Naive thymus-derived CD4-positive, alpha-beta T cell (primary cell): ENCODE results near the gene SPEM2. TPM values are rescaled to one million over a fixed set of nuclear protein-coding genes. Genes with fewer than 3 reads are reported as not detected.

Experiments used
- ATAC-seq: fragments of 150-1000 bp; cut with Tn5 transposase; 2 replicates; pipeline ENCODE4 v1.10.0; 2021; ENCODE audit warnings: mild to moderate bottlenecking, moderate library complexity
- CTCF ChIA-PET: fragments of 350-600 bp; sonication (Branson Sonifier 250); formaldehyde crosslinking; loops from one replicate; lab custom pipeline; 2021; ENCODE audit warnings: antibody characterized with exemption; lab: Charles Lee
- POLR2A ChIA-PET: fragments of 350-600 bp; sonication (Branson Sonifier 250); formaldehyde crosslinking; loops from one replicate; lab custom pipeline; 2021; ENCODE audit warnings: antibody characterized with exemption, inconsistent platforms; lab: Charles Lee
- DNase-seq, 9 donors: peaks; one replicate each; pipeline versions ENCODE4 v3.0.0 to v3.0.0-alpha.2; 2020 to 2022; ENCODE audit warnings: mixed read lengths in 1 of 9
- H3K27ac ChIP-seq: one replicate; pipeline ENCODE4 v1.7.0; 2013; ENCODE audit warnings: mild to moderate bottlenecking, low read depth, low read length, moderate library complexity
- H3K27me3 ChIP-seq, 2 donors: one replicate each; pipeline ENCODE4 v1.7.0; 2013; ENCODE audit warnings: low read length in 2 of 2, mild to moderate bottlenecking in 2 of 2, moderate library complexity in 2 of 2; ENCODE audit not compliant: control insufficient read depth in 2 of 2, insufficient read depth in 2 of 2
- H3K36me3 ChIP-seq, 3 experiments: 1 replicate in 2 of 3; 2 replicates in 1 of 3; pipeline ENCODE4 v1.7.0; 2013; ENCODE audit warnings: low read length in 3 of 3, mild to moderate bottlenecking in 3 of 3, moderate library complexity in 1 of 3; ENCODE audit not compliant: insufficient read depth in 3 of 3, control insufficient read depth in 2 of 3
- H3K4me1 ChIP-seq, 2 donors: one replicate each; pipeline ENCODE4 v1.7.0; 2013; ENCODE audit warnings: low read length in 2 of 2, mild to moderate bottlenecking in 2 of 2, moderate library complexity in 1 of 2; ENCODE audit not compliant: control insufficient read depth in 2 of 2, insufficient read depth in 2 of 2
- H3K4me3 ChIP-seq: 2 replicates; pipeline ENCODE4 v1.7.0; 2013; ENCODE audit warnings: mild to moderate bottlenecking, low read length
- H3K9me3 ChIP-seq, 3 experiments: 1 replicate in 2 of 3; 2 replicates in 1 of 3; pipeline ENCODE4 v1.7.0; 2013; ENCODE audit warnings: low read length in 3 of 3; ENCODE audit not compliant: control insufficient read depth in 2 of 3
- H3K27ac Mint-ChIP-seq, 9 donors: one replicate each; pipeline ENCODE4 v1.8.0; 2020 to 2022; ENCODE audit warnings: mixed read lengths in 9 of 9, mild to moderate bottlenecking in 8 of 9, moderate library complexity in 5 of 9, inconsistent platforms in 2 of 9
- H3K27me3 Mint-ChIP-seq, 5 donors: one replicate each; pipeline ENCODE4 v1.8.0; 2021 to 2022; ENCODE audit warnings: mixed read lengths in 5 of 5, mild to moderate bottlenecking in 1 of 5
- H3K36me3 Mint-ChIP-seq, 5 donors: one replicate each; pipeline ENCODE4 v1.8.0; 2020 to 2022; ENCODE audit warnings: mixed read lengths in 5 of 5, mild to moderate bottlenecking in 3 of 5, inconsistent platforms in 1 of 5
- H3K4me1 Mint-ChIP-seq, 7 donors: one replicate each; pipeline ENCODE4 v1.8.0; 2020 to 2022; ENCODE audit warnings: mixed read lengths in 7 of 7, mild to moderate bottlenecking in 3 of 7, inconsistent platforms in 1 of 7
- H3K4me3 Mint-ChIP-seq, 10 donors: one replicate each; pipeline ENCODE4 v1.8.0; 2020 to 2022; ENCODE audit warnings: mild to moderate bottlenecking in 10 of 10, mixed read lengths in 10 of 10, moderate library complexity in 6 of 10, inconsistent platforms in 2 of 10
- H3K9me3 Mint-ChIP-seq, 11 donors: one replicate each; pipeline ENCODE4 v1.8.0; 2020 to 2022; ENCODE audit warnings: mixed read lengths in 11 of 11, mild to moderate bottlenecking in 4 of 11, inconsistent platforms in 1 of 11, moderate library complexity in 1 of 11
- intact Hi-C, 2 donors: fragments of 100-400 bp; cut with micrococcal nuclease; formaldehyde crosslinking; loops; one replicate each; pipeline ENCODE4 v1.15.1; 2023
- polyA plus RNA-seq, 2 donors: library from polyadenylated mRNA; unstranded; fragments of 300-500 nt; fragmentation: Illumina TruSeq; gene quantifications; one replicate each; pipeline ENCODE4 v1.2.3, GENCODE V29; 2021
- total RNA-seq, 6 experiments: library from RNA in 5 of 6; stranded (reverse) in 5 of 6; gene quantifications; 1 replicate in 5 of 6; 2 replicates in 1 of 6; pipeline ENCODE4 v1.2.3 and lab custom pipeline; 2021 to 2026

The SPEM2 gene
- total and polyA plus RNA-seq, 7 experiments from 2014 or later = not detected

DNA sequence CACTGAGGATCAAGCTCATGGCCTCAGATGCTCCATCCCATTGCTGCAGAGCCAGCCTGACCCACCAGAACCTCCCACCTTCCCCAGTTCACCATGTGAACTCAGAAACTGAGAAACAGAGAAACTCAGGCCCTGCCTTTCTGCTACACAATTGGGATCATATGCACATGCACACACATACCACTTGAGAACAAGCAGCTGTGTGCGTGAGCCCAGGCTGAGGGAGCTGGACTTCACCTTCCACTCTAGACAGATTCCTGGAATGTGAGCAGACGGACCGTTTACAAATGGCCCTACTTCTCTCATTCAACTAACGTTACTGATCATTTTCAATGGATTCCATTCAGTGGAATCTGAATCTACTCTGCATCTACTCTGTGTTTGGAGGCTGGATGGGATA is 1.7 kb upstream of the SPEM2 start:
- Histone ChIP-seq H3K36me3 (no peaks in the 10 kb centered on the region), H3K27ac (no peak overlapping the region), H3K9me3 (no peaks in the 10 kb centered on the region), H3K4me3 (no peak overlapping the region), H3K27me3 (no peaks in the 10 kb centered on the region), H3K4me1 (no peaks in the 10 kb centered on the region)
- peaks cover 0 to 3% (median 0%) of the 10 kb centered on the region in 5 donors for H3K27me3 Mint-ChIP-seq
- H3K9me3 Mint-ChIP-seq = peaks cover 0 to 2% (median 0%) of the 10 kb centered on the region in 11 donors
- H3K4me3 Mint-ChIP-seq = no peak overlapping the region
- peak overlapping the region in 1 of 9 donors; percentile 72 for H3K27ac Mint-ChIP-seq
- DNase-seq (no peak), ATAC-seq (no peak)
- ChIA-PET POLR2A (no interaction called here), CTCF (interaction anchor here (1.4 kb wide), 1 partner anchor 67 kb away, joined by 3 read pairs; no protein-coding TSS in a partner anchor)
- no peaks in the 10 kb centered on the region for H3K36me3 Mint-ChIP-seq
- H3K4me1 Mint-ChIP-seq = no peaks in the 10 kb centered on the region
- intact Hi-C loops = no loop called here

- intact Hi-C loops = no loop called here
- CTCF ChIA-PET = no interaction called here
- Histone ChIP-seq H3K27me3 (no peaks in the 10 kb centered on the region), H3K27ac (no peak overlapping the region), H3K36me3 (no peaks in the 10 kb centered on the region), H3K9me3 (no peaks in the 10 kb centered on the region), H3K4me1 (no peaks in the 10 kb centered on the region), H3K4me3 (no peak overlapping the region)
- Mint-ChIP-seq H3K4me1 (peaks cover 0 to 1% (median 0%) of the 10 kb centered on the region in 7 donors), H3K27ac (peak overlapping the region in 1 of 9 donors; percentile 46), H3K9me3 (peaks cover 0 to 2% (median 0%) of the 10 kb centered on the region in 11 donors), H3K36me3 (no peaks in the 10 kb centered on the region), H3K4me3 (no peak overlapping the region), H3K27me3 (peaks cover 0 to 3% (median 0%) of the 10 kb centered on the region in 5 donors)
- ATAC-seq (no peak), DNase-seq (no peak)
- POLR2A ChIA-PET = interaction anchor here (0.6 to 1.9 kb wide), 4 partner anchors 9 to 90 kb away, joined by 3 to 6 read pairs (median 4); partner anchors contain the start of gene TMEM102
Observed at GRCh38 chr17:7425756-7426155, 340 bp downstream of the SPEM2 start.

- ChIA-PET CTCF (no interaction called here), POLR2A (interaction anchor here (0.6 kb wide), 1 partner anchor 223 kb away, joined by 3 read pairs; no protein-coding TSS in a partner anchor)
- no peak for ATAC-seq
Observed at GRCh38 chr17:7426203-7426863, 917 bp downstream of the SPEM2 start.

GRCh38 chr17:7426896-7427489 is 1.6 kb downstream of the SPEM2 start:
- H3K27me3 ChIP-seq = no peaks in the 10 kb centered on the region
- no peaks in the 10 kb centered on the region for H3K36me3 ChIP-seq
- intact Hi-C loops = no loop called here
- peaks cover 0 to 3% (median 0%) of the 10 kb centered on the region in 7 donors for H3K4me1 Mint-ChIP-seq
- no peaks in the 10 kb centered on the region for H3K9me3 ChIP-seq
- no peaks in the 10 kb centered on the region for H3K36me3 Mint-ChIP-seq
- no peak overlapping the region for H3K4me3 ChIP-seq
- no peak for DNase-seq
- no peaks in the 10 kb centered on the region for H3K4me1 ChIP-seq
- no peak for ATAC-seq
- CTCF ChIA-PET = no interaction called here
- H3K27ac Mint-ChIP-seq = no peak overlapping the region
- POLR2A ChIA-PET = interaction anchor here (0.6 kb wide), 2 partner anchors 223 to 226 kb away, joined by 3 read pairs; no protein-coding TSS in a partner anchor
- H3K4me3 Mint-ChIP-seq = no peak overlapping the region
- H3K27ac ChIP-seq = no peak overlapping the region
- H3K9me3 Mint-ChIP-seq = peaks cover 0 to 2% (median 0%) of the 10 kb centered on the region in 11 donors
- peaks cover 0 to 3% (median 0%) of the 10 kb centered on the region in 5 donors for H3K27me3 Mint-ChIP-seq

More at GRCh38 chr17:7426203-7426863, 917 bp downstream of the SPEM2 start:
- Mint-ChIP-seq H3K9me3 (peaks cover 0 to 2% (median 0%) of the 10 kb centered on the region in 11 donors), H3K36me3 (no peaks in the 10 kb centered on the region), H3K27ac (peak overlapping the region in 2 of 9 donors; percentile 29 to 46), H3K4me1 (peaks cover 0 to 3% (median 0%) of the 10 kb centered on the region in 7 donors), H3K4me3 (no peak overlapping the region), H3K27me3 (peaks cover 0 to 3% (median 0%) of the 10 kb centered on the region in 5 donors)
- no peaks in the 10 kb centered on the region for H3K4me1 ChIP-seq
- no peaks in the 10 kb centered on the region for H3K27me3 ChIP-seq
- no peak overlapping the region for H3K27ac ChIP-seq
- intact Hi-C loops = no loop called here
- no peaks in the 10 kb centered on the region for H3K9me3 ChIP-seq
- H3K4me3 ChIP-seq = no peak overlapping the region
- no peak for DNase-seq
- H3K36me3 ChIP-seq = no peaks in the 10 kb centered on the region

- H3K27me3 Mint-ChIP-seq = peaks cover 0 to 3% (median 0%) of the 10 kb centered on the region in 5 donors
- H3K4me1 Mint-ChIP-seq = peaks cover 0 to 3% (median 0%) of the 10 kb centered on the region in 7 donors
- ATAC-seq (no peak), DNase-seq (no peak)
- Histone ChIP-seq H3K27ac (no peak overlapping the region), H3K36me3 (no peaks in the 10 kb centered on the region), H3K4me1 (no peaks in the 10 kb centered on the region), H3K4me3 (no peak overlapping the region), H3K9me3 (no peaks in the 10 kb centered on the region), H3K27me3 (no peaks in the 10 kb centered on the region)
- H3K27ac Mint-ChIP-seq = no peak overlapping the region
- CTCF ChIA-PET = no interaction called here
- no peaks in the 10 kb centered on the region for H3K36me3 Mint-ChIP-seq
- H3K4me3 Mint-ChIP-seq = no peak overlapping the region
- peaks cover 0 to 2% (median 0%) of the 10 kb centered on the region in 11 donors for H3K9me3 Mint-ChIP-seq
- POLR2A ChIA-PET = interaction anchor here (0.6 to 0.9 kb wide), 2 partner anchors 43 to 227 kb away, joined by 3 to 4 read pairs; no protein-coding TSS in a partner anchor
- intact Hi-C loops = no loop called here
Observed at GRCh38 chr17:7427549-7427948, 2.1 kb downstream of the SPEM2 start.

DNA sequence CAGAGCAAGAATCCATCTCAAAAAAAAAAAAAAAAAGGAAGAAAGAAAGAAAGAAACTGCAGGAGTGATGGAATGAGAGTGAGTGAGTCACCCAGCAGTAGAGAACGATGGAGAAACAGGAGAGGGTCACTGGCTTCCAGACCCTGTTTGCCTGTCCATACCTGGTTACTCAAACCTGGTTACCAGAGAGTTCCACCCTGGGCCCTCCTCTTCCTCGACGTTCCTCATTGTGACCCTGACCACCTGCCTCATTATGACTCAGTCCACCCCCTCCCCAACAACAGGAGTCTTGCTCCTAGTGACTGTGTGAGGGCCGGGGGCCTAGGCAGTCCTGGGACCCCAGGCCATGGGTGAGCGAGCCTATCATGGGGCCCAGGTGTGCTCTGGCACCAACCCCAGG is 3.1 kb downstream of the SPEM2 start, which contains the start of gene SPEM3:
SPEM3 (plus strand) TSS at position 301 of the 400 bp plus-strand sequence; CDS start at position 347, 46 bp downstream.
- CTCF ChIA-PET = no interaction called here
- intact Hi-C loops = no loop called here
- no peaks in the 10 kb centered on the region for H3K36me3 ChIP-seq
- POLR2A ChIA-PET = interaction anchor here (0.9 kb wide), 1 partner anchor 44 kb away, joined by 4 read pairs; no protein-coding TSS in a partner anchor
- Mint-ChIP-seq H3K4me3 (no peak within 1 kb of the TSS), H3K36me3 (no peaks in the 10 kb centered on the region), H3K9me3 (peaks cover 0 to 2% (median 0%) of the 10 kb centered on the region in 11 donors), H3K27ac (no peak within 1 kb of the TSS), H3K4me1 (peaks cover 0 to 3% (median 0%) of the 10 kb centered on the region in 7 donors), H3K27me3 (peaks cover 0 to 3% (median 0%) of the 10 kb centered on the region in 5 donors)
- H3K4me1 ChIP-seq = no peaks in the 10 kb centered on the region
- ATAC-seq = no peak
- no peaks in the 10 kb centered on the region for H3K27me3 ChIP-seq
- no peak for DNase-seq
- no peak within 1 kb of the TSS for H3K4me3 ChIP-seq
- no peak within 1 kb of the TSS for H3K27ac ChIP-seq
- H3K9me3 ChIP-seq = no peaks in the 10 kb centered on the region
